OCI-M2 (cell line): ENCODE results near the gene EIF4B.
"Not testable (repeated sequence)": the region's sequence is repeated elsewhere in the genome, so short reads cannot be mapped to it uniquely, and the experiment has no call there.

Experiments
- DNase-seq: peaks from one replicate; lab custom pipeline; 2025; ENCODE audit not compliant: unreplicated experiment; lab: John Stamatoyannopoulos, UW

Gene EIF4B

GRCh38 chr12:52992699-52993557 lies 13.3 kb upstream of the EIF4B start:
- no peak for DNase-seq

GRCh38 chr12:52993558-52993869 lies 12.7 kb upstream of the EIF4B start:
- no peak for DNase-seq

- DNase-seq: no peak
Measured at GRCh38 chr12:53004178-53004577, 2.1 kb upstream of the EIF4B start.

GRCh38 chr12:53004582-53004981 lies 1.7 kb upstream of the EIF4B start:
- DNase-seq: no peak

GRCh38 chr12:53005215-53005985 lies 856 bp upstream of the EIF4B start:
- DNase-seq: no peak

- no peak for DNase-seq
Measured at GRCh38 chr12:53006810-53007309, 604 bp downstream of the EIF4B start.

GRCh38 chr12:53007343-53007742 lies 1.1 kb downstream of the EIF4B start:
- no peak for DNase-seq

- DNase-seq: not testable (repeated sequence)
Measured at GRCh38 chr12:53008760-53009159, 2.5 kb downstream of the EIF4B start.

- no peak for DNase-seq
Measured at GRCh38 chr12:53010955-53011354, 4.7 kb downstream of the EIF4B start.

GRCh38 chr12:53011889-53012288 lies 5.6 kb downstream of the EIF4B start:
- no peak for DNase-seq

GRCh38 chr12:53012928-53013327 lies 6.7 kb downstream of the EIF4B start:
- no peak for DNase-seq

GRCh38 chr12:53014709-53015108 lies 8.5 kb downstream of the EIF4B start:
- no peak for DNase-seq

GRCh38 chr12:53025250-53025649 lies 19.0 kb downstream of the EIF4B start:
- DNase-seq: no peak

- DNase-seq: not testable (repeated sequence)
Measured at GRCh38 chr12:53027014-53027413, 20.8 kb downstream of the EIF4B start.

- DNase-seq: no peak
Measured at GRCh38 chr12:53031616-53032015, 25.4 kb downstream of the EIF4B start.

GRCh38 chr12:53033832-53034231 lies 27.6 kb downstream of the EIF4B start:
- DNase-seq: not testable (repeated sequence)

GRCh38 chr12:53034459-53034858 lies 28.2 kb downstream of the EIF4B start:
- DNase-seq: no peak

GRCh38 chr12:53036802-53037201 lies 30.5 kb downstream of the EIF4B start:
- DNase-seq: no peak

- DNase-seq: no peak
Measured at GRCh38 chr12:53039851-53040250, 33.6 kb downstream of the EIF4B start.

- DNase-seq: no peak
Measured at GRCh38 chr12:53042607-53043454, 36.6 kb downstream of the EIF4B start.

GRCh38 chr12:53044052-53044581 lies 37.9 kb downstream of the EIF4B start:
- DNase-seq: no peak
